ENCODE data around the gene KLHL22.
A peak's percentile ranks its signal among the peaks of the same experiment; 100 is the strongest.
"Not testable (repeated sequence)": the region's sequence is repeated elsewhere in the genome, so short reads cannot be mapped to it uniquely, and the experiment has no call there.

The KLHL22 gene

DNA sequence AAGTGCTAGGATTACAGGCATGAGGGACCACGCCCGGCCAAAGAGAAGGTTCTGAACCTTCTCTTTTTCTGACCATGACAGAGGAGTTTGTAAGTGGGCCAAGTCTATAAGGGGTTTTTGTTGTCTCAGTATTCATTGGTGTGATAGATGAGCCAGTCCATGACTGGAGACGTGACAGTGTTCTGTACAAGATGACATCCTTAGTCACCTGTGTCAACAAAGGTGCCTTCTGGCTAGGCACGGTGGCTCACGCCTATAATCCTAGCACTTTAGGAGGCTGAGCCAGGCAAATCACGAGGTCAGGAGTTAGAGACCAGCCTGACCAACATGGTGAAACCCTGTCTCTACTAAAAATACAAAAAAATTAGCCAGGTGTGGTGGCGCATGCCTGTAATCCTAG is 4.2 kb upstream of the KLHL22 start:
- no peak for DNase-seq

DNA sequence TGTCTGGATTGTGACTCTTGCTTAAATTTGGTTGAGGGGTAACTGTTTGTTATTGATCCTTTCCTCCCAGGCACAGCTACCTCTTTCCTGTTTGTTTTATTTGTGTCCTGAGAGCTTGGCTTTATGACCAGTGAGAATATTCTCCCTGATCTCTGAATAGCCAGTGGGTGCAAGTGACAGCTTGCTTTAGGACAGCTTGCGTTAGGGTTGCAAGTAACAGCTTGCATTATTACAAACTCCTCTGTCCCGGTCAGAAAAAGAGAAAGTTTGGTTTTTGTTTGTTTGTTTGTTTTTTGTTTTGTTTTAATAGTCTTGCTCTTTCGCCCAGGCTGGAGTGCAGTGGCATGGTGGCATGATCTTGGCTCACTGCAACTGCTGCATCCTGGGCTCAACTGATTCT is 3.3 kb upstream of the KLHL22 start:
- no peak for DNase-seq

DNA sequence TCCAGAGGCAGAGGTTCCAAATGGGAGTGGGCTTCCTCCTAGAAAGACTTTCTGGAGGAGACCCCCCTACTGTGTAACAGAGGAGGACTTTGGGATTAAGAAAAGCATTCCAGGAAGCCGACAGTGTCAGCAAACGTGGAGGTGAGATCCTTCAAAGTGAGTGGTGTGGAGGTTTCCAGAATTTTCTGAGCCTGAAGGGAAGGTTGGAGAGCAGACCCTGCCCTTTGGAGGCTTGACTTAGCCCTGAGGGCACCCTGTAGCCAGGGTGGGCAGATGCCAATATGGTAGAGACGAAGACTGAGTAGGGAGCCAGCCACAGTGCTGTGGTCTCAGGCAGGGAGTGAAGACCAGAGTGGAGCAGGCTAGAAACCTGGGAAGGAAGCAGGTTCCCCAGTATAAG is 1.8 kb upstream of the KLHL22 start:
- DNase-seq = no peak

DNA sequence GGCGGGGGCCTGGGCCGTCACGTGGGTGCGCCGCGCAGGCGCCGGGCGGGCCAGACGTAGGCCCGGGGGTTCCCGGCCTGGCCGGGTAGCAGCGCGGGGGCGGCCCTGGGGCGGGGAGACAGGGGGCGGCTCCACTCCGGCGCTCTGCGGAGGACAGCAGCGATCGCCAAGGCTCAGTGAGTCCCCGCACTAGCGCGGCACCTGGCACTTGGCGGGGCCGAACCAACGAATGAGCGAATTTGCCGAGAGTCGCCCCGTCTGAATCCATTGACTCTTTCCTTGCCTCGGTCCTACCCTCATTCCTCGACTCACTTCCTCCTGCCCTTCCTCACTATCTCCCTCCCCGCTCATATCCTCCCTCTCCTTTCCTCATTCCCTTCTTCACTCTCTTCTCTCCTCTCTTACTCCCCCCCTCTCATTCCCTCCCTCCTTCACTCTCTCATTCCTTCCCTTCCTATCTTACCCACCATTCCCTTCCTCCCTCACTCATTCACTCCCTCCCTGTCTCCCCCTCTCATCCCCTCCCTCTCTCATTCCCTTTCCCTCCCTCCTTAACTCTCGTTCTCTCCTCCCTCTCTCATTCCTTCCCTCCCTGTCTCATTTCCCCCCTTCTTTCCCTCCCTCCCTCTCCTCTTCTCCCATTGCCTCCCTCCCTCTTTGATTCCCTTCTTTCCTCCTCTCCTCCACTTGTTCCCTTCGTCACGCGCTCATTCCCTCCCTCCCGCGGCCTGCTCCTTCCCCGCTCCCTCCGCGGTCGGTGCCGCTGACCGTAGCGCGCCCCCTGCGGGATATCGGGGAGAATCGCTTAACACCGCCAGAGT is 476 bp upstream of the KLHL22 start:
- peak; percentile 86 for DNase-seq

DNA sequence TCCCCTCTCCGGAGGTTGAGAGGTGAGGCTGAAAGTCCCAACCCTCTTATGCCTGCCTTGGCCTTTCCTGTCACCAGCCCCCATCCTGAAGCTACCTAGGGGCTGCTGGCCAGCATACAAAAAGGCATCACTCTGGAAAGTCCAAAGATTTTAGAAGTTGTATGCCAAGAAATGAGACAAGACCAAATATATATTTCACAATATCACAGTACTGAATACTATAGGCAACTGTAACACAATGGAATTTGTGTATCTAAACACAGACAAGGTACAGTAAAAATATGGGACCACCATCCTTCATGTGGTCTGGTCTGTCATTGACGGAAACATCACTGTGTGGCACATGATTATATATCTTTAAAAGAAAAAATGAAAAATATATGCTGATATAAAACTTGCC is 4.2 kb downstream of the KLHL22 start:
- DNase-seq = no peak

DNA sequence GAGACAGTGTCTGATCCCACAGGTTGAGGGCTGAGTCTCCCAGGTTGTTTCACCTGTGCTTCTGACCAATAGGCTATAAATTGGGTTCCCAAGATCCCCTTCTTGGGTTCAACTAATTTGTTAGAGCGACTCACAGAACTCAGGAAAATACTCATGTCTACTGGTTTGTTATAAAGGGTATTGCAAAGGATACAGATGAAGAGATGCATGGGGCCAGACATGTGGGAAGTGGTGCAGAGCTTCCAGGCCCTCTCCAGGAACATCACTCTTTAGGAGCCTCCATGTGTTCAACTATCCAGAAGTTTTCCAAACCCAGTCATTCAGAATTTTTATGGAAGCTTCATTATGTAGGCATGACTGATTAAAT is 4.7 kb downstream of the KLHL22 start:
- DNase-seq = no peak

DNA sequence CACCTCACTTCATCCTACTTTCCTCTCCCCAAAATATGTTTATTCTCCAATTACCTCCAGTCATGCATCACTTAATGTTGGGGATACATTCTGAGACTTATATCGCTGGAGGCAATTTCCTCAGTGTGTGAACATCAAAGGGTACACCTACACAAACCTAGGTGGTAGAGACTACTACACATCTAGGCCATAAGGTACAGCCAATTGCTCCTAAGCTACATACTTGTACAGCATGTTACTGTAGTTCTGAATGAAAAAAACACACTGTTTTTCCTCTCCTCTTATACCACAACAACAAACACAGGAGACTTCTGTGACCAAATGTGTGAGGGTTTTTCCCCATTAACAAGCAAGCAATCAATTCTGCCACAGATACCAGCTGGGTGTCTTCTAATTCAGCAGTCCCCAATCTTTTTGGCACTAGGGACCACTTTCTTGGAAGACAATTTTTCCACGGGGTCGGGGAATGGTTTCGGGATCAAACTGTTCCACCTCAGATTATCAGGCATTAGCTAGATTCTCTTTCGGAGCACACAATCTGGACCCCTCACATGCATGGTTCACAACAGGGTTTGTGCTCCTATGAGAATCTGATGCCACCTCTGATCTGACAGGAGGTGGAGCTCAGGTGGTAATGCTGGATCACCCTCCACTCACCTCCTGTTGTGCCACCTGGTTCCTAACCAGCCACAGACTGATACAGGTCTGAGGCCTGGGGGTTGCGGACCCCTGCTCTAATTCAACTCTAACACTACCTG is 5.2 kb downstream of the KLHL22 start:
- no peak for DNase-seq

DNA sequence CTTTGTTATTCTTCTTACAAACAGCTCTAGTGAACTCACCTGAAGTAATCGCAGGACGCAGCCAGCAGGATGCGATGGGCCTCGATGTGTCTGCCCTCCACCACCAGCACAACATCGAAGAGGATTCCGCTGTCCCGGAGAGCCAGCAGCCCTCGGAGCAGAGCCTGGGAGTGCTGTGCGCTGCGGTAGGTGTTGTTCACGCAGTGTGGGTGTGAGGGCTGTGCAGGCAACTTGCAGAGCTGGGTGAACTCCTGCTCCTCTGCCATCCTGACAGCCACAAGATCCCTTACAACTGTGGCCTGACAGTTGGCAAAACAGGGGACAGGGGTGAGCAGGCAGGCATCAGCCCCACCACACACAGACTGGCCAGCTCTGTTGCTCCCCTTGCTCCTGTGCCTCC is 6.6 kb downstream of the KLHL22 start:
- DNase-seq = no peak

DNA sequence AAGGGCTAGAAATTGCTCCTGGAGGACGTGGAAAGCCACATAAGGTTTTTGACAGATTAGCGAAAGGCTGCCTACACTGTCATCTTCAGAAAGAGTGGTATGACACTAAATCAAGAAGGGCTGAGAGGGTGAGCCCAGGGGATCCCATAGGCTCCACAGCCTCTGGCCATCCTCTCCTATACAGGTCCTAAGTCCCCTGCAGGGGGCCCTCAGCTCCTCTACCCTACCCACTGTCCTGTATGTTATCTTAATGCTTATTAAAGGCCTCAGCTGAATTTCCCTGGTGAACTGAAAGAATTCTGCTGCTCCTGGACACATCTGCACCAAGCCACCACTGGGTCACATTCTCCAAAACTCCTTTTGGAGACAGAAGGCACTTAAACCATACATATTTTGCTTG is 7.9 kb downstream of the KLHL22 start:
- no peak for DNase-seq

DNA sequence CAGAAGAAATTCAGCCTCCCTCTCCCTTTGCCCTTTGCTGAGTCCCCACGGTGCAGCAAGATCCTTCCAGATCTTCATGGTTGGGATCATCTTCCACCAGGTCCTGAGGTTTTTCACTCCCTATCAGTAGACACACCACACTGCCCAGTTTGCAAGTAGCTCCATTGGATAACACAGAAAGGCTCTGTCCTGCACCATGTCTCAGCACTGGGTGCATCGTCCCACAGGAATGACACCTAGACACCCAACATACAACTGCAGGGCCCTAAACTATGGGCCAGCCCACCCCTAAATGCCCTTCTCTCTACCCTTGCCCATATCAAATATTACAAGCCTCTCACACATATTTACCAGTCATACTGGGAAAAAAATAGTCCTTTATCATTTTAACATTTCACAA is 9.4 kb downstream of the KLHL22 start:
- no peak for DNase-seq

DNA sequence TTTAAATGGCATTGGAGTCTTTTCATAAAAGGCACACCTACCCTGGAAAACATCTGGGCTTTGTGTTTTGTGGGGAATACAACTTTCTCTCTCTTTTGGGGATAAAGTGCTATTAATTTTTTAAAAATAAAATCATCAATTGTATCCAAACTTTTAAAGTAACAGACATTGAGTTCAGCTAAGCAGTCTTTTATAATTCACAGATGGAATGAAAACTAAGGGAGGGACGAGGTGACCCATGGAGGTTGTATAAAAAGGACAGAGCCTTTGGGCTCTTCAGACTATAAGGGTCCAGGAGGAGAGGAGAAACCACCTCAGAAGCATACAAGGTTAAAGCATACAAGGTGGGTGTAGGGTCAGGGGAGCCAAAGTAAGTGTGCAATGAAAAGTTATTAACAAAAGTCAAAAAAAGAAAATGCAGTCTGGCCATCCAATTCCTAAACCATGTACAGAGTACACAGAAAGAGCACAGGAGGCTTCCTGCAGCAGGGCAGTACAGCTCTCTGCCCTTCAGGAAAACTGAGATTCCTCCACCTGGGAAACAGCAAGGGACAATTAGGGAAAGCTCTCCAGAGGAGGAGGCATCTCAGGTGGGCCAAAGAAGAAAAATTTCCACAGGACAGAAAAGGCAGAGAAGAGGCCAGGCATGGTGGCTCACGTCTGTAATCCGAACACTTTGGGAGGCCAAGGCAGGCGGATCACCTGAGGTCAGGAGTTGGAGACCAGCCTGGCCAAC is 10.5 kb downstream of the KLHL22 start:
- no peak for DNase-seq

DNA sequence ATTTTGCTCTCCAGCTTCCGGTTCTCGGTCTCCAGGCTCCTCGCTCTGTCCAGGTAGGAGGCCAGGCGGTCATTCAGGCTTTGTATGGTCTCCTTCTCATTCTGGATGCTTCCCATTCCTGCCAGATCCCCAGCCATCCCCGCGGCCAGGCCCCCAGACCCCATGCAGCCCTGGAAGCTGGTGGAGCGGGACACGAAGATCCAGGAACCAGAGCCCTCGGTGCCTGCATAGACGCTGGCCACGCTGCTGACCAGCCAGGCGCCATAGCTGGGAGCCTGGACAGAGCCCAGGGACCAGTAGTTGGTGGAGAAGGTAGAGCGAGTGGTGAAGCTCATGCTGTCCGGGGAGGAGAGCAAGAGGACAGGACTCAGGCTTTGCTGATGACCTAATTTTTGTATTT is 11.8 kb downstream of the KLHL22 start:
- DNase-seq = no peak

DNA sequence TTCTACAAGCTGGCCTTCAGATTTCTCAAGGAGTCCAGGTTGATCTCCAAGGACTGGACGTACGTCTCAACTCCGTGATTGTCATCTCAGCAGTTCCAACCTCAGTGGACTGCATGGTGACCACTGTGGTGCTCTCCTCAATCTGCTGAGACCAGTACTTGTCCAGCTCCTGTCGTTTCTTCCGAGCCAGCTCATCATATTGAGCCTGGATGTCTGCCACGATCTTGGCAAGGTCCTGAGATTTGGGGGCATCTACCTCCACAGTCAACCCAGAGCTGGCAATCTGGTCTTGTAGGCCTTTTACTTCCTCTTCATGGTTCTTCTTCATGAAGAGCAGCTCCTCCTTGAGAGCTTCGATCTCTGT is 12.5 kb downstream of the KLHL22 start:
- DNase-seq = not testable (repeated sequence)

DNA sequence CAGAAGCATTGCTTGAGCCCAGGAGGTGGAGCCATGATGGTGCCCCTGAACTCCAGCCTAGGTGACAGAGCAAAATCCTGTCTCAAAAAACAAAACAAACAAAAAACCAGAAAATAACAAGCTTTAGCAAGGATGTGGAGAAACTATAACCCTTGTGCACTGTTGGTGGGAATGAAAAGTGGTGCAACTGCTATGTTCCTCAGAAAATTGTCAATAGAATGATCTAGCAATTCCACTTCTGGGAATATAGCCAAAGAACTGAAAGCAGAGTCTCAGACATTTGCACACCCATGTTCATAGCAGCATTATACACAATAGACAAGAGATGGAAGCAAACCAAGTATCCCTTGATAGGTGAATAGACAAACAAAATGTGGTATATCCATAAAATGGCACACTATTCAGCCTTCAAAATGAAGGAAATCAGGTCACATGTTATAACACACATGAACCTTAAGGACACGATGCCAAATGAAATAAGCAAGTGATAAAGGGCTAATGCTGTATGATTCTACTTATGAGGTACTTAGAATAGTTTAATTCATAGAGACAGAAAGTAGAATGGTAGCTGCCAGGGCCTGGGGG is 15.9 kb downstream of the KLHL22 start:
- DNase-seq = no peak

DNA sequence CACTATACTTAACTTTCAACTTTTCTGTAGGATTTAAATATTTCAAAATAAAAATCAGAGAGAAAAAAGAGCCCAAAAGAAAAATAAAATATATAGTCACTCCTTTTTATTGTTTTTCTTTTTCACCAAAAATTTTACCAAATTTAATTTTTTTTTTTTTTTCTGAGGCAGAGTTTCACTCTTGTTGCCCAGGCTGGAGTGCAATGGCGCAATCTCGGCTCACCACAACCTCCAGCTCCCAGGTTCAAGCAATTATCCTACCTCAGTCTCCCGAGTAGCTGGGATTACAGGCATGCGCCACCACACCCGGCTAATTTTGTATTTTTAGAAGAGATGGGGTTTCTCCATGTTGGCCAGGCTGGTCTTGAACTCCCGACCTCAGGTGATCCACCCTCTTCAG is 17.5 kb downstream of the KLHL22 start:
- not testable (repeated sequence) for DNase-seq

DNA sequence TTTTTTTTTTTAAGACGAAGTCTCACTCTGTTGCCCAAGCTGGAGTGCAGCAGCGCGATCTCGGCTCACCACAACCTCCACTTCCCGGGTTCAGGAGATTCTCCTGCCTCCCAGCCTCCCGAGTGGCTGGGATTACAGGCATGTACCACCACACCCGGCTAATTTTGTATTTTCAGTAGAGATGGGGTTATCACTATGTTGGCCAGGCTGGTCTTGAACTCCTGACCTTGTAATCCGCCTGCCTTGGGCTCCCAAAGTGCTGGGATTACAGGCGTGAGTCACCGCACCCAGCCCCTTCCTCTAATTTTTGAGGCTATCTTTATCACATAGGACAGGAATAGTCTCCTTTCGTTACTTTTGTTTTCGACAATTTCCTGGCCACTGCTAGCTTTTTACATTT is 20.0 kb downstream of the KLHL22 start:
- DNase-seq = not testable (repeated sequence)

DNA sequence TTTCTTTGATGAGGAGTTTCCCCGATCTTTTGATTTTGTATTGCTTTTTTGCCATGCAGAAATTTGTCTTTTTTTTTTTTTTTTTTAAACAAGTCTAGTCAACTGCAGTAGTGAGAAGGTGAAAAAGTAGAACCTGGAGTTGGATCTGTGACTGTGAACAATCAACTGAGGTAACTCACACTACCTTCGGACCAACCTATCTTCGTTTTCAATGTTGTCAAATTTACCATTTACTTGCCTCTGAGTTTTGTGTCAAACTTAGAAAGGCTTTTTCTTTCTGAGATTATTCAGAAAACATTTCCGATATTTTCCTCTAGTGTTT is 20.5 kb downstream of the KLHL22 start:
- no peak for DNase-seq

DNA sequence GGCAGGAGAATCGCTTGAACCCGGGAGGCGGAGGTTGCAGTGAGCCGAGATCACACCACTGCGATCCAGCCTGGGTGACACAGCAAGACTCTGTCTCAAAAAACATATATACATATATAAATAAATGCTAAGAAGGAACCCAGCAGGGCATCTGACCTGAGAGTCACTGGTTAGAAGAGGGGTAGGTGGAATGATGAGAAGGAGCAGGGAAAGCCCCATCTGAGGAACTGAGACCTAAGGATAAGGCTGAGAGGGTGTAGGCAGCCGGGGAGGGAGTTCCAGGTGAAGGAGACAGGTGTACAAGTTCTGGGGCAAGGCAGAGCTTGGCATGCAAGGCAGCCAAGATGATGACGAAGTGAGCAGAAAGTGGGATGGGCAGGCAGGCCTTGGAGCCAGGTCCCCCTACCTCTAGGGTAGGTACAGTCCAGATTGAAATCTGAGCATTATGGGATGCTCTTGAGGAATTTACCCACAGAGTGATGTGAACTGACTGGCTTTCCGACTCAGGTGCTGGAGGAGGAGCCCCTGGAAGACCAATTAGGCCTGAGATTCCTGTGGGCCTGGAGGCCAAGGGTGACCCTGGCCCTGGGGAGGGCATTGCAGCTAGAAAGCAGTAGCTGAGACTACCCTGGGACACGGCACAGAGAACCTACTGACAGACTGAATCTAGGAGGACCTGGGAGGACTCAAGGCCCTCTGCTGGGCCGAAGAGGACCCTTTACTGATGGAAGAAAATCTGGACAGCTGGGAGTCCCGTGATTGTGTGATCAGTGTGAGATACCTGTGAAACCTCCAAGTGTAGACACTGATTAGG is 22.8 kb downstream of the KLHL22 start:
- no peak for DNase-seq

DNA sequence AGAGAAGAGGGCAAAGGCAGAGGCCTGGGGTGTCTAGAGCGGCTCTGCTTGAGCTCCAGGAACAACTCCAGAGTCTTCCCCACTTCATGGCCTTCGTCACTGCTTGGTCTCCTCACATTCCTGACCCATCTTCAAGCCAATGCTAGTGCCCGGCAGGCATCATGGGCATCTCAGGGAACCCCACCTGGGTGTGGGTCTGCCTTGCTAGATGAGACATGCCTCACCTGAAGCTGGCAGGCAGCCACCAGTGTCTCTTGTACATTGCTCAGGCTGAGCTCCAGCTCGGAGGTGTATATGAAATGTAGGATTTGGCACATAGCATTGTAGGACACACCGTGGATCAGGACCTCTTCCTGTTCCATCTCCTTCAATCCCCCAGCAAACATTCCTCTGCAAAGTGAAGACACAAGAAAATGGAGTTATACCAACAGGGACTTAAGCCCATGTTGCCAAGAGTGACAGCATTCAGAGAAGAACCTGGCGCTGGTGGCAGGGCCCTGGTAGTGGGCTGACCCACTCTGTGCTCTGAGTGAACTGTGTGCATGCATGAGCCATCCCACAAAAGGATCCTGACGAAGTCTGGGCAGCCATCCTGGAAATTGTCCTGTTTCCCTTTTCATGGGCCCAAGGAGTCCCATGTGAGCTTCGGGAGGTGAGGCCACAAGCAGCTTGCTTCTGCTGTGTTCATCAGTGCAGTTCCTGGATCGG is 24.3 kb downstream of the KLHL22 start:
- no peak for DNase-seq

DNA sequence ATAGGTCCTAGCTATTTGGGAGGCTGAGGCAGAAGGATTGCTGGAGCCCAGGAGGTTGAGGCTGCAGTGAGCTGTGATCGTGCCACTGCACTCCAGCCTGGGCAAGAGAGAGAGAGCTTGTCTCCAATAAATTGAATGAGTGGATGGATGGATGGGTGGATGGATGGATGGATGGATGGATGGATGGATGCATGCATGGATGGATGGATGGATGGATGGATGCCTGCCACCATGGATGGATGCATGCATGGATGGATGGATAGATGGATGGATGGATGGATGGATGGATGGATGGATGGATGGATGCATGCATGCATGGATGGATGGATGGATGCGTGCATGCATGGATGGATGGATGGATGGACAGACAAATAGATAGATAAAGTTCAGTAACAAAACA is 25.1 kb downstream of the KLHL22 start:
- DNase-seq = not testable (repeated sequence)

DNA sequence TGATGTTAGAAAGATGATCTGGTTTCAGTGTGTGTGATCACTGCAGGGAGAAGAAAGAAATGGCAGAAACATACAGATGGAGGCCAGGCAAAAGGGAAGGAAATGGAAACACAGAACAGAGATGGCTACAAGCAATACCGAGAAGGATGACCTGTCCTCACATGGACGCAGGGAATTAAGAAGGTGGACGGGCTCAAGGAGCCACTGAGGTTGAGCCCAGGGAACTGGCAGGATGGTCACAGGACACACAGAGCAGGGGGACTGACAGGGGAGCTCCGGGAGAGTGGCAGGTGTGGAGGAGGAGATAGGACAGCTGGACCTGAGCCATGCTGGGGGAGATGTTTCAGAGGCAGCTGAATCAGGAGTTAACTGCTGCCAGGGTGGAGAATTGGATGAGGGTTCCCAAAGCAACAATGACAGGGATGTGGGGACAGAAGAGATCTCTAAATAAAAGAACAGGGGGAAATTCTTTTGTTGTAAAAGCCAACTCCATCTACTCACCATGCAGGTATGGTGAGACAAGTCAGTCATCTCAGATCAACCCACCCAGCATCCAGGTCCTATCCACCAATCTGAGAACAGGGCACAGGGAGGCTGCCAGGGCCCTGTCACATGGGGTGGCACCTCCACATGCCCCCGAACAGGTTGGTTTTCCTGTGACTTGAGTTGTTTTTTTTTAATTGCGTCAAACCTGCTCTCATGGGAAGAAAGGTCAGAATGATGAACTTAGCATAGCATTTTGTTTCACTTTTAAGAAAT is 26.3 kb downstream of the KLHL22 start:
- no peak for DNase-seq

Data from fibroblast of upper back skin (primary cell).